Hepatocyte (in vitro differentiated cells): Measurements from ENCODE around the gene FRMPD1. TPM values are rescaled to one million over a fixed set of nuclear protein-coding genes. Genes with fewer than 3 reads are reported as not detected.

Source experiments
- DNase-seq: peaks from one replicate; pipeline ENCODE4 v3.0.0-alpha.2; 2016; ENCODE audit warnings: low spot score
- H2AFZ ChIP-seq: fragments of 200-600 bp; sonication (generic); 2 replicates; pipeline ENCODE4 v1.6.0; 2016; ENCODE audit warnings: antibody characterized with exemption, mild to moderate bottlenecking
- H3K27ac ChIP-seq: fragments of 200-600 bp; sonication (generic); 2 replicates; pipeline ENCODE4 v1.5.1; 2016; ENCODE audit warnings: mild to moderate bottlenecking
- H3K27me3 ChIP-seq: fragments of 200-600 bp; sonication (generic); 2 replicates; pipeline ENCODE4 v1.6.1; 2016
- H3K36me3 ChIP-seq: fragments of 200-600 bp; sonication (generic); replicated peaks from 2 replicates; pipeline ENCODE4 v1.5.1; 2016; ENCODE audit warnings: low read depth; ENCODE audit not compliant: insufficient read depth
- H3K4me1 ChIP-seq: fragments of 200-600 bp; sonication (generic); 2 replicates; pipeline ENCODE4 v1.5.1; 2016; ENCODE audit warnings: mild to moderate bottlenecking, moderate library complexity; ENCODE audit not compliant: insufficient read depth
- H3K4me2 ChIP-seq: fragments of 200-600 bp; sonication (generic); 2 replicates; pipeline ENCODE4 v1.6.0; 2016
- H3K4me3 ChIP-seq: fragments of 200-600 bp; sonication (generic); 2 replicates; pipeline ENCODE4 v1.5.1; 2016; ENCODE audit warnings: mild to moderate bottlenecking
- H3K79me2 ChIP-seq: fragments of 200-600 bp; sonication (generic); 2 replicates; pipeline ENCODE4 v1.6.0; 2017; ENCODE audit warnings: mild to moderate bottlenecking
- H3K9me2 ChIP-seq: fragments of 200-600 bp; sonication (generic); replicated peaks from 2 replicates; pipeline ENCODE4 v1.6.0; 2017; ENCODE audit warnings: mild to moderate bottlenecking; ENCODE audit not compliant: insufficient read depth
- H3K9me3 ChIP-seq: fragments of 200-600 bp; sonication (generic); 2 replicates; pipeline ENCODE4 v1.5.1; 2016; ENCODE audit warnings: low read depth, mild to moderate bottlenecking
- H4K20me1 ChIP-seq: fragments of 200-600 bp; sonication (generic); 2 replicates; pipeline ENCODE4 v1.6.0; 2016; ENCODE audit warnings: mild to moderate bottlenecking; ENCODE audit not compliant: insufficient read depth, poor library complexity, severe bottlenecking
- EZH2 ChIP-seq: fragments of 200-600 bp; sonication (generic); IDR thresholded peaks from 2 replicates; pipeline ENCODE4 v1.6.1; 2016; ENCODE audit warnings: antibody characterized with exemption, mild to moderate bottlenecking, borderline replicate concordance
- EZH2phosphoT487 ChIP-seq: fragments of 200-600 bp; sonication (generic); IDR thresholded peaks from one replicate; pipeline ENCODE4 v1.6.1; 2018; ENCODE audit warnings: antibody characterized with exemption, mild to moderate bottlenecking, low read depth, moderate library complexity; ENCODE audit not compliant: unreplicated experiment, severe bottlenecking
- WGBS: methylation state at CpG from one replicate; pipeline ENCODE4 v1.1.6; 2016; ENCODE audit warnings: low lambda C conversion rate; ENCODE audit errors: missing lambda C conversion rate; 5-methylcytosine and 5-hydroxymethylcytosine counted together
- polyA plus RNA-seq: library from polyadenylated mRNA; unstranded; fragments of >200 nt; fragmentation: Nextera tagmentation; extraction: Ambion mirVana; gene quantifications from 2 replicates; pipeline ENCODE4 v1.2.1, GENCODE V29; 2016
- total RNA-seq: library from RNA; depleted of rRNA; stranded (reverse); fragments of >200 nt; gene quantifications from 2 replicates; pipeline ENCODE4 v1.2.3, GENCODE V29; 2014
- TF ChIP-seq, protein P1 (sequence below): fragments of 200-600 bp; sonication (generic); IDR thresholded peaks from 2 replicates; pipeline ENCODE4 v1.5.1; 2016; ENCODE audit warnings: antibody characterized with exemption, mild to moderate bottlenecking; ENCODE audit not compliant: poor library complexity

FRMPD1 gene
- total and polyA plus RNA-seq, 2 experiments from 2014 or later, result 0.10 to 0.36 TPM

GRCh38 chr9:37652261-37652660 is 1.5 kb downstream of the FRMPD1 start:
- H3K79me2 ChIP-seq, result no peaks in the 10 kb centered on the region
- no peak overlapping the region for H3K4me2 ChIP-seq
- no peak for DNase-seq
- H3K9me3 ChIP-seq, result no peaks in the 10 kb centered on the region
- TF ChIP-seq, protein P1, sequence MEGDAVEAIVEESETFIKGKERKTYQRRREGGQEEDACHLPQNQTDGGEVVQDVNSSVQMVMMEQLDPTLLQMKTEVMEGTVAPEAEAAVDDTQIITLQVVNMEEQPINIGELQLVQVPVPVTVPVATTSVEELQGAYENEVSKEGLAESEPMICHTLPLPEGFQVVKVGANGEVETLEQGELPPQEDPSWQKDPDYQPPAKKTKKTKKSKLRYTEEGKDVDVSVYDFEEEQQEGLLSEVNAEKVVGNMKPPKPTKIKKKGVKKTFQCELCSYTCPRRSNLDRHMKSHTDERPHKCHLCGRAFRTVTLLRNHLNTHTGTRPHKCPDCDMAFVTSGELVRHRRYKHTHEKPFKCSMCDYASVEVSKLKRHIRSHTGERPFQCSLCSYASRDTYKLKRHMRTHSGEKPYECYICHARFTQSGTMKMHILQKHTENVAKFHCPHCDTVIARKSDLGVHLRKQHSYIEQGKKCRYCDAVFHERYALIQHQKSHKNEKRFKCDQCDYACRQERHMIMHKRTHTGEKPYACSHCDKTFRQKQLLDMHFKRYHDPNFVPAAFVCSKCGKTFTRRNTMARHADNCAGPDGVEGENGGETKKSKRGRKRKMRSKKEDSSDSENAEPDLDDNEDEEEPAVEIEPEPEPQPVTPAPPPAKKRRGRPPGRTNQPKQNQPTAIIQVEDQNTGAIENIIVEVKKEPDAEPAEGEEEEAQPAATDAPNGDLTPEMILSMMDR, result no peak
- TF ChIP-seq EZH2phosphoT487 (no peak), EZH2 (peak; percentile 11)
- H3K27me3 ChIP-seq, result peaks cover 85% of the 10 kb centered on the region
- peaks cover 5% of the 10 kb centered on the region for H3K4me1 ChIP-seq
- WGBS, result 87% methylated on average over 7 of the region's 7 CpGs
- no peak overlapping the region for H3K4me3 ChIP-seq
- no peaks in the 10 kb centered on the region for H3K36me3 ChIP-seq
- no peaks in the 10 kb centered on the region for H4K20me1 ChIP-seq
- H3K9me2 ChIP-seq, result no peaks in the 10 kb centered on the region
- H3K27ac ChIP-seq, result no peak overlapping the region
- H2AFZ ChIP-seq, result no peak overlapping the region

- no peaks in the 10 kb centered on the region for H3K36me3 ChIP-seq
- H3K27me3 ChIP-seq, result peaks cover 79% of the 10 kb centered on the region
- H3K4me1 ChIP-seq, result peaks cover 5% of the 10 kb centered on the region
- no peaks in the 10 kb centered on the region for H4K20me1 ChIP-seq
- H3K79me2 ChIP-seq, result no peaks in the 10 kb centered on the region
- no peak overlapping the region for H2AFZ ChIP-seq
- H3K27ac ChIP-seq, result no peak overlapping the region
- no peak for DNase-seq
- no peaks in the 10 kb centered on the region for H3K9me2 ChIP-seq
- no peak for TF ChIP-seq EZH2
- TF ChIP-seq EZH2phosphoT487, result no peak
- TF ChIP-seq, protein P1, result no peak
- H3K4me3 ChIP-seq, result no peak overlapping the region
- H3K9me3 ChIP-seq, result no peaks in the 10 kb centered on the region
- WGBS, result 68% methylated on average over 2 of the region's 2 CpGs
- no peak overlapping the region for H3K4me2 ChIP-seq
These were observed 2.6 kb downstream of the FRMPD1 start for GRCh38 chr9:37653385-37653784.

GRCh38 chr9:37656936-37657335 is 6.2 kb downstream of the FRMPD1 start:
- peaks cover 53% of the 10 kb centered on the region for H3K27me3 ChIP-seq
- no peaks in the 10 kb centered on the region for H4K20me1 ChIP-seq
- H3K36me3 ChIP-seq, result no peaks in the 10 kb centered on the region
- no peak overlapping the region for H2AFZ ChIP-seq
- no peaks in the 10 kb centered on the region for H3K79me2 ChIP-seq
- H3K4me1 ChIP-seq, result no peaks in the 10 kb centered on the region
- 71% methylated on average over 1 of the region's 1 CpG for WGBS
- TF ChIP-seq, protein P1, result no peak
- no peak for TF ChIP-seq EZH2
- no peak for TF ChIP-seq EZH2phosphoT487
- H3K4me2 ChIP-seq, result no peak overlapping the region
- H3K9me3 ChIP-seq, result no peaks in the 10 kb centered on the region
- no peak for DNase-seq
- no peaks in the 10 kb centered on the region for H3K9me2 ChIP-seq
- H3K4me3 ChIP-seq, result no peak overlapping the region
- H3K27ac ChIP-seq, result no peak overlapping the region

GRCh38 chr9:37660691-37661090 is 9.9 kb downstream of the FRMPD1 start:
- no peaks in the 10 kb centered on the region for H3K36me3 ChIP-seq
- H3K9me2 ChIP-seq, result no peaks in the 10 kb centered on the region
- DNase-seq, result no peak
- TF ChIP-seq, protein P1, result no peak
- H4K20me1 ChIP-seq, result no peaks in the 10 kb centered on the region
- no peaks in the 10 kb centered on the region for H3K4me1 ChIP-seq
- no peaks in the 10 kb centered on the region for H3K9me3 ChIP-seq
- H3K4me2 ChIP-seq, result no peak overlapping the region
- no peaks in the 10 kb centered on the region for H3K79me2 ChIP-seq
- H3K27me3 ChIP-seq, result peaks cover 33% of the 10 kb centered on the region
- WGBS, result 97% methylated on average over 3 of the region's 3 CpGs
- no peak overlapping the region for H3K4me3 ChIP-seq
- H3K27ac ChIP-seq, result no peak overlapping the region
- no peak overlapping the region for H2AFZ ChIP-seq
